GM12878 (cell line): ENCODE measurements around the gene UBA5. TPM values are rescaled to one million over a fixed set of nuclear protein-coding genes. Genes with fewer than 3 reads are reported as not detected.

ENCODE experiments used
- ATAC-seq: fragments of 200-7000 bp; cut with Tn5 transposase; 3 replicates; pipeline ENCODE4 v1.9.1; 2020; ENCODE audit warnings: mild to moderate bottlenecking, moderate library complexity
- BruUV-seq: library from RNA; stranded (reverse); fragments of 400-500 nt; replicated peaks from 2 replicates; lab custom pipeline; 2021; lab: Mats Ljungman, UMichigan
- CTCF ChIA-PET: fragments of 300-600 bp; sonication (Branson Sonifier 250); formaldehyde crosslinking; extraction: SDS; loops from one replicate; lab custom pipeline; 2021; ENCODE audit warnings: inconsistent platforms; lab: Yijun Ruan, JAX
- POLR2A ChIA-PET: fragments of 350-600 bp; formaldehyde crosslinking; extraction: SDS; loops from one replicate; lab custom pipeline; 2021; ENCODE audit warnings: inconsistent platforms; lab: Charles Lee
- RAD21 ChIA-PET: fragments of 300-600 bp; sonication (Branson Sonifier 250); formaldehyde crosslinking; loops from one replicate; lab custom pipeline; 2023; ENCODE audit warnings: antibody characterized with exemption; ENCODE audit not compliant: unreplicated experiment; lab: Charles Lee
- SMC1A ChIA-PET: fragments of 300-600 bp; sonication (Branson Sonifier 250); formaldehyde crosslinking; loops from one replicate; lab custom pipeline; 2023; ENCODE audit not compliant: unreplicated experiment, uncharacterized antibody; lab: Charles Lee
- DNase-seq: peaks from one replicate; pipeline ENCODE4 v3.0.0-alpha.2; 2011; ENCODE audit warnings: low read depth, low spot score
- FAIRE-seq: peaks from 3 replicates; lab custom pipeline; 2011; peaks lifted over from hg19 to GRCh38; lab: Jason Lieb, UNC
- H2AFZ ChIP-seq: 2 replicates; pipeline ENCODE4 v1.6.0; 2011; ENCODE audit warnings: low read depth, low read length, control low read depth; ENCODE audit not compliant: control insufficient read depth
- H3K27ac ChIP-seq: 2 replicates; pipeline ENCODE4 v1.5.1; 2011; ENCODE audit warnings: control low read depth; ENCODE audit not compliant: control insufficient read depth, insufficient read depth
- H3K27me3 ChIP-seq, 2 experiments: replicated peaks in 1 of 2; 2 replicates each; pipeline versions ENCODE4 v1.6.0 to v1.6.1; 2011; ENCODE audit warnings: low read length in 1 of 2; ENCODE audit not compliant: control insufficient read depth in 2 of 2, insufficient read depth in 2 of 2
- H3K36me3 ChIP-seq, 2 experiments: 2 replicates each; pipeline ENCODE4 v1.5.1; 2011; ENCODE audit warnings: low read length in 1 of 2; ENCODE audit not compliant: control insufficient read depth in 2 of 2, insufficient read depth in 2 of 2
- H3K4me1 ChIP-seq: 2 replicates; pipeline ENCODE4 v1.6.1; 2011; ENCODE audit warnings: mild to moderate bottlenecking, low read length, moderate library complexity, mixed read lengths; ENCODE audit not compliant: control insufficient read depth, insufficient read depth
- H3K4me2 ChIP-seq: 2 replicates; pipeline ENCODE4 v1.6.0; 2011; ENCODE audit warnings: control low read depth; ENCODE audit not compliant: control insufficient read depth, insufficient read depth
- H3K4me3 ChIP-seq: fragments of 200-600 bp; sonication (generic); 2 replicates; pipeline ENCODE4 v1.5.1; 2016
- H3K79me2 ChIP-seq: 2 replicates; pipeline ENCODE4 v1.6.0; 2011; ENCODE audit warnings: low read length; ENCODE audit not compliant: control insufficient read depth, insufficient read depth
- H3K9ac ChIP-seq: 2 replicates; pipeline ENCODE4 v1.8.0; 2011; ENCODE audit warnings: low read length, control low read depth, mixed read lengths; ENCODE audit not compliant: control insufficient read depth, insufficient read depth
- H3K9me3 ChIP-seq: replicated peaks from 3 replicates; pipeline ENCODE4 v1.5.1; 2011; ENCODE audit warnings: mild to moderate bottlenecking, low read length; ENCODE audit not compliant: control insufficient read depth, insufficient read depth
- H4K20me1 ChIP-seq: 2 replicates; pipeline ENCODE4 v1.6.0; 2011; ENCODE audit not compliant: control insufficient read depth, insufficient read depth
- ESRRA ChIP-seq: IDR thresholded peaks from 2 replicates; pipeline ENCODE4 v1.6.1; 2012; ENCODE audit warnings: mild to moderate bottlenecking, low read length, improper control_type of control experiment
- NR2F1 ChIP-seq: fragments of 450-650 bp; conservative IDR thresholded peaks from 2 replicates; pipeline ENCODE4 v1.6.1; 2017; ENCODE audit warnings: mild to moderate bottlenecking
- SRF ChIP-seq, 2 experiments: IDR thresholded peaks; 2 replicates each; pipeline ENCODE4 v1.6.1; 2011; ENCODE audit warnings: low read depth in 2 of 2, low read length in 2 of 2, mild to moderate bottlenecking in 1 of 2, moderate library complexity in 1 of 2
- SUPT20H ChIP-seq: IDR thresholded peaks from 2 replicates; pipeline ENCODE4 v1.6.1; 2011; ENCODE audit warnings: low read depth, mild to moderate bottlenecking, low read length, moderate library complexity, borderline replicate concordance; ENCODE audit not compliant: control insufficient read depth
- ZNF207 ChIP-seq: fragments of 450-650 bp; IDR thresholded peaks from 2 replicates; pipeline ENCODE4 v1.6.1; 2014; ENCODE audit warnings: antibody characterized with exemption, mild to moderate bottlenecking, borderline replicate concordance
- WGBS: methylation state at CpG from one replicate; pipeline ENCODE4 v1.1.6; 2016; ENCODE audit warnings: low lambda C conversion rate; ENCODE audit not compliant: insufficient replicate concordance, insufficient coverage; ENCODE audit errors: missing lambda C conversion rate; 5-methylcytosine and 5-hydroxymethylcytosine counted together
- in situ Hi-C: fragments of 300-500 bp; cut with MboI; formaldehyde crosslinking; loops from 9 replicates; pipeline ENCODE4 v1.14.3; 2018; ENCODE audit warnings: mixed read lengths
- intact Hi-C: fragments of 100-400 bp; cut with micrococcal nuclease; formaldehyde crosslinking; loops from one replicate; pipeline ENCODE4 v1.14.2; 2022; ENCODE audit not compliant: unreplicated experiment
- polyA plus RNA-seq, 11 experiments: library from polyadenylated mRNA; depleted of rRNA in 4 of 11; unstranded in 6 of 11; stranded (reverse) in 5 of 11; fragments of >200 nt; fragmentation: Nextera tagmentation in 4 of 11; fragmentation: Illumina TruSeq in 1 of 11; extraction: Ambion mirVana in 4 of 11; extraction: Trizol in 1 of 11; gene quantifications; 1 replicate in 1 of 11; 2 replicates in 10 of 11; pipeline versions ENCODE4 v1.2.1 to v1.2.3, GENCODE V29; 2011 to 2016; ENCODE audit warnings: inconsistent platforms in 2 of 11, missing spikeins in 2 of 11, low read depth in 1 of 11
- total RNA-seq, 4 experiments: library from RNA; depleted of rRNA in 3 of 4; stranded (reverse); fragments of >200 nt in 3 of 4; fragmentation: Illumina TruSeq in 1 of 4; extraction: Trizol in 1 of 4; gene quantifications; 2 replicates each; pipeline versions ENCODE4 v1.2.1 to v1.2.3, GENCODE V29; 2013 to 2021
- TF ChIP-seq, protein P1 (sequence below): IDR thresholded peaks from 2 replicates; pipeline ENCODE4 v1.6.1; 2011; ENCODE audit warnings: low read depth, mild to moderate bottlenecking, low read length, moderate library complexity, borderline replicate concordance; ENCODE audit errors: extremely low read depth

UBA5 gene
- total and polyA plus RNA-seq, 10 of the 15 experiments (the other 5 are each of a cell fraction or from before 2014, with no cell fraction given): 10.2 to 62.1 (median 43.8) TPM

- BruUV-seq: TSS peak; percentile 55
- ChIA-PET RAD21 (no interaction called here), SMC1A (interaction anchor here (1.4 kb wide), 1 partner anchor 46 kb away, joined by 3 read pairs; no protein-coding TSS in a partner anchor), CTCF (interaction anchor here (1.5 to 3.6 kb wide), 2 partner anchors 11 to 145 kb away, joined by 6 to 11 read pairs; no protein-coding TSS in a partner anchor)
- ATAC-seq (no peak), FAIRE-seq (no peak), DNase-seq (no peak)
- Histone ChIP-seq H3K4me3 (no peak overlapping the region), H2AFZ (no peak overlapping the region), H3K79me2 (no peaks in the 10 kb centered on the region), H3K27me3 (no peaks in the 10 kb centered on the region), H3K4me1 (no peaks in the 10 kb centered on the region), H3K9me3 (no peaks in the 10 kb centered on the region), H3K4me2 (no peak overlapping the region), H3K9ac (no peak overlapping the region), H3K27ac (no peak overlapping the region)
- WGBS: 97% methylated on average over 3 of the region's 3 CpGs
- intact Hi-C loops: no loop called here
- in situ Hi-C loops: no loop called here
- TF ChIP-seq NR2F1 (no peak), ESRRA (no peak), SRF (IDR thresholded peaks at IDR 0.05; ENCODE audit: low read depth in 2 of 2, low read length in 2 of 2) (no peak), SUPT20H (no peak)
- TF ChIP-seq, all 136 proteins: peak for 0
- H4K20me1 ChIP-seq: no peaks in the 10 kb centered on the region
- POLR2A ChIA-PET: interaction anchor here (0.5 kb wide), 1 partner anchor 8 kb away, joined by 4 read pairs; no protein-coding TSS in a partner anchor
- peaks cover 0 to 10% of the 10 kb centered on the region in 2 experiments; a peak in 1 of 4 replicates for H3K36me3 ChIP-seq
These were observed 21.3 kb downstream of the UBA5 start for GRCh38 chr3:132681421-132681820.

DNA sequence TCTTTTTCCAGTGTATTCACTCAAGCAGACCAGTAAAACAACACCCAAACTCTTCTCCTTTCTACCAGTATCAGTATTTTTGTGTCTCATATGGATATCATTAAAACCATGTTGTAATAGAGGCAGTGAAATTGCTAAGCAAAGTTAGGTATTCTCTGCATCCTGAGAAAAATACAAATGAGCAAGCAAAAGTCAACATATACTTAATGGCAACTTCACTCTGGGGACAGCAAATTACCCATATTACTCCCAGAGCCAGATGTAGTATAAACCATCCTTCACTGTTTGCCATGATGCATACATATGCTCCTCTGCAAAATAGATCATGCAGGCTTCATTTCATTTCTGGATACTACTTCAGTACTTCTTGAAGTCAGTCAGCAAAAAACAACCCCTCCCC lies 22.1 kb downstream of the UBA5 start:
- no peak for DNase-seq
- Histone ChIP-seq H3K27ac (no peak overlapping the region), H2AFZ (no peak overlapping the region), H3K9ac (no peak overlapping the region), H4K20me1 (no peaks in the 10 kb centered on the region), H3K4me1 (no peaks in the 10 kb centered on the region), H3K9me3 (no peaks in the 10 kb centered on the region), H3K36me3 (peaks cover 0 to 4% of the 10 kb centered on the region in 2 experiments; a peak in 1 of 4 replicates), H3K27me3 (no peaks in the 10 kb centered on the region), H3K4me3 (no peak overlapping the region), H3K4me2 (no peak overlapping the region), H3K79me2 (no peaks in the 10 kb centered on the region)
- POLR2A ChIA-PET: interaction anchor here (0.5 to 0.6 kb wide), 2 partner anchors 9 to 1053 kb away, joined by 3 to 4 read pairs; no protein-coding TSS in a partner anchor
- intact Hi-C loops (no loop called here), in situ Hi-C loops (no loop called here)
- TF ChIP-seq, protein P1, sequence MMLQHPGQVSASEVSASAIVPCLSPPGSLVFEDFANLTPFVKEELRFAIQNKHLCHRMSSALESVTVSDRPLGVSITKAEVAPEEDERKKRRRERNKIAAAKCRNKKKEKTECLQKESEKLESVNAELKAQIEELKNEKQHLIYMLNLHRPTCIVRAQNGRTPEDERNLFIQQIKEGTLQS: no peak
- TF ChIP-seq ZNF207: no peak
- ATAC-seq: no peak
- FAIRE-seq: no peak
- CTCF ChIA-PET: interaction anchor here (0.6 to 3.6 kb wide), 4 partner anchors 11 to 146 kb away, joined by 3 to 11 read pairs (median 4); no protein-coding TSS in a partner anchor
- no TSS peak for BruUV-seq
- SMC1A ChIA-PET: interaction anchor here (1.4 to 1.5 kb wide), 2 partner anchors 22 to 45 kb away, joined by 3 read pairs; no protein-coding TSS in a partner anchor
- RAD21 ChIA-PET: no interaction called here
